ENCODE results near the gene MBLAC1. TPM values are rescaled to one million over a fixed set of nuclear protein-coding genes. Genes with fewer than 3 reads are reported as not detected.

Gene MBLAC1
- total and polyA plus RNA-seq, 9 of the 15 experiments (the other 6 are each of a cell fraction or from before 2014, with no cell fraction given): 0.03 to 3.1 (median 0.52) TPM

GRCh38 chr7:100120733-100121036, 6.1 kb upstream of the MBLAC1 start:
- in situ Hi-C loops (cut with MboI): no loop called here
- FAIRE-seq (no peak), ATAC-seq (no peak), DNase-seq (ENCODE audit: extremely low read depth in 1 of 4, low spot score in 3 of 4) (peak in 2 of 4 experiments; percentile 5 to 50)
- no TSS peak for BruUV-seq (replicated peaks)
- Histone ChIP-seq H3K27me3 (ENCODE audit: control insufficient read depth in 2 of 2, insufficient read depth in 2 of 2, low read length in 2 of 2) (no peaks in the 10 kb centered on the region), H4K20me1 (replicated peaks; ENCODE audit: control insufficient read depth, insufficient read depth, low read length) (0 out of 2 replicates have a peak, but pooled peaks cover 4% of the 10 kb centered on the region), H3K4me1 (replicated peaks in 1 of 2; ENCODE audit: control insufficient read depth in 2 of 2, insufficient read depth in 2 of 2, low read length in 2 of 2) (peaks cover 35 to 52% of the 10 kb centered on the region in 2 experiments), H3K9me1 (ENCODE audit: control insufficient read depth, insufficient read depth, low read length) (no peaks in the 10 kb centered on the region), H2AFZ (ENCODE audit: low read depth, low read length) (peak overlapping the region; percentile 95), H3K9me3 (replicated peaks; ENCODE audit: control insufficient read depth, insufficient read depth, low read depth, low read length) (no peaks in the 10 kb centered on the region), H3K9ac (ENCODE audit: insufficient read depth in 1 of 2, low read depth in 2 of 2, low read length in 2 of 2) (peak overlapping the region; percentile 86 to 88; a peak in 3 of 4 replicates), H3K27ac (ENCODE audit: extremely low read depth, low read depth, low read length) (peak overlapping the region; percentile 88), H3K4me3 (peak overlapping the region; percentile 72), H3K79me2 (ENCODE audit: control insufficient read depth, insufficient read depth, low read length) (peaks cover 27% of the 10 kb centered on the region), H3K36me3 (ENCODE audit: control insufficient read depth, insufficient read depth, low read length) (no peaks in the 10 kb centered on the region; the same call in 2 of the 3 replicates), H3K4me2 (ENCODE audit: insufficient read depth, low read length) (peak overlapping the region; percentile 99)
- ChIA-PET POLR2A (interaction anchor here (1.0 to 1.7 kb wide), 4 partner anchors 11 to 99 kb away, joined by 3 to 15 read pairs (median 3); partner anchors contain the start of genes AP4M1 and MCM7), CTCF (ENCODE audit: low intra/inter-chr PET ratio) (no interaction called here)
- 8% methylated on average over 1 of the region's 1 CpG for WGBS (ENCODE audit: insufficient coverage, low coverage, missing lambda C conversion rate)
- intact Hi-C loops (cut with micrococcal nuclease): no loop called here
- TF ChIP-seq NR3C1 (CRISPR knock-in tag; IDR thresholded peaks at IDR 0.05) (no peak), BRF1 (IDR thresholded peaks at IDR 0.05; ENCODE audit: borderline replicate concordance, extremely low read depth, insufficient read length) (no peak), SMAD3 (CRISPR knock-in tag; conservative IDR thresholded peaks at IDR 0.05) (no peak), ZKSCAN8 (CRISPR knock-in tag; IDR thresholded peaks at IDR 0.05) (peak; percentile 94), TCF3 (CRISPR knock-in tag; IDR thresholded peaks at IDR 0.05) (peak; percentile 39), ZNF12 (CRISPR knock-in tag; IDR thresholded peaks at IDR 0.05) (no peak), CBFA2T3 (IDR thresholded peaks at IDR 0.05) (peak; percentile 64), MTA2 (IDR thresholded peaks at IDR 0.05; ENCODE audit: low read depth) (no peak), HDAC8 (tag; IDR thresholded peaks at IDR 0.05) (no peak), HOXB6 (CRISPR knock-in tag; IDR thresholded peaks at IDR 0.05; ENCODE audit: borderline replicate concordance) (no peak), PHTF2 (CRISPR knock-in tag; IDR thresholded peaks at IDR 0.05) (no peak), ZNF253 (CRISPR knock-in tag; conservative IDR thresholded peaks at IDR 0.05) (no peak), SREBF2 (CRISPR knock-in tag; IDR thresholded peaks at IDR 0.05) (no peak), STAG1 (CRISPR knock-in tag; IDR thresholded peaks at IDR 0.05; ENCODE audit: borderline replicate concordance) (no peak), FIP1L1 (IDR thresholded peaks at IDR 0.05; ENCODE audit: low read depth, low read length, poor library complexity, severe bottlenecking) (no peak), ZBTB1 (CRISPR knock-in tag; IDR thresholded peaks at IDR 0.05; ENCODE audit: borderline replicate concordance, low read depth) (no peak), CREBBP (IDR thresholded peaks at IDR 0.05; ENCODE audit: low read depth, low read length) (no peak), JUNB (CRISPR knock-in tag; conservative IDR thresholded peaks at IDR 0.05) (no peak), TAL1 (IDR thresholded peaks at IDR 0.05) (0 out of 2 replicates have a peak, but pooled peaks have one; percentile 2)
- TF ChIP-seq, protein P1, sequence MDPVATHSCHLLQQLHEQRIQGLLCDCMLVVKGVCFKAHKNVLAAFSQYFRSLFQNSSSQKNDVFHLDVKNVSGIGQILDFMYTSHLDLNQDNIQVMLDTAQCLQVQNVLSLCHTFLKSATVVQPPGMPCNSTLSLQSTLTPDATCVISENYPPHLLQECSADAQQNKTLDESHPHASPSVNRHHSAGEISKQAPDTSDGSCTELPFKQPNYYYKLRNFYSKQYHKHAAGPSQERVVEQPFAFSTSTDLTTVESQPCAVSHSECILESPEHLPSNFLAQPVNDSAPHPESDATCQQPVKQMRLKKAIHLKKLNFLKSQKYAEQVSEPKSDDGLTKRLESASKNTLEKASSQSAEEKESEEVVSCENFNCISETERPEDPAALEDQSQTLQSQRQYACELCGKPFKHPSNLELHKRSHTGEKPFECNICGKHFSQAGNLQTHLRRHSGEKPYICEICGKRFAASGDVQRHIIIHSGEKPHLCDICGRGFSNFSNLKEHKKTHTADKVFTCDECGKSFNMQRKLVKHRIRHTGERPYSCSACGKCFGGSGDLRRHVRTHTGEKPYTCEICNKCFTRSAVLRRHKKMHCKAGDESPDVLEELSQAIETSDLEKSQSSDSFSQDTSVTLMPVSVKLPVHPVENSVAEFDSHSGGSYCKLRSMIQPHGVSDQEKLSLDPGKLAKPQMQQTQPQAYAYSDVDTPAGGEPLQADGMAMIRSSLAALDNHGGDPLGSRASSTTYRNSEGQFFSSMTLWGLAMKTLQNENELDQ (CRISPR knock-in tag; IDR thresholded peaks at IDR 0.05; ENCODE audit: borderline replicate concordance): 0 out of 2 replicates have a peak, but pooled peaks have one; percentile 29
- TF ChIP-seq, protein P2, sequence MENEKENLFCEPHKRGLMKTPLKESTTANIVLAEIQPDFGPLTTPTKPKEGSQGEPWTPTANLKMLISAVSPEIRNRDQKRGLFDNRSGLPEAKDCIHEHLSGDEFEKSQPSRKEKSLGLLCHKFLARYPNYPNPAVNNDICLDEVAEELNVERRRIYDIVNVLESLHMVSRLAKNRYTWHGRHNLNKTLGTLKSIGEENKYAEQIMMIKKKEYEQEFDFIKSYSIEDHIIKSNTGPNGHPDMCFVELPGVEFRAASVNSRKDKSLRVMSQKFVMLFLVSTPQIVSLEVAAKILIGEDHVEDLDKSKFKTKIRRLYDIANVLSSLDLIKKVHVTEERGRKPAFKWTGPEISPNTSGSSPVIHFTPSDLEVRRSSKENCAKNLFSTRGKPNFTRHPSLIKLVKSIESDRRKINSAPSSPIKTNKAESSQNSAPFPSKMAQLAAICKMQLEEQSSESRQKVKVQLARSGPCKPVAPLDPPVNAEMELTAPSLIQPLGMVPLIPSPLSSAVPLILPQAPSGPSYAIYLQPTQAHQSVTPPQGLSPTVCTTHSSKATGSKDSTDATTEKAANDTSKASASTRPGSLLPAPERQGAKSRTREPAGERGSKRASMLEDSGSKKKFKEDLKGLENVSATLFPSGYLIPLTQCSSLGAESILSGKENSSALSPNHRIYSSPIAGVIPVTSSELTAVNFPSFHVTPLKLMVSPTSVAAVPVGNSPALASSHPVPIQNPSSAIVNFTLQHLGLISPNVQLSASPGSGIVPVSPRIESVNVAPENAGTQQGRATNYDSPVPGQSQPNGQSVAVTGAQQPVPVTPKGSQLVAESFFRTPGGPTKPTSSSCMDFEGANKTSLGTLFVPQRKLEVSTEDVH (IDR thresholded peaks at IDR 0.05; ENCODE audit: low read depth, partially characterized antibody): no peak
